GM18861 (cell line): Measurements from ENCODE around the gene SLC12A7.

ENCODE experiments used
- ATAC-seq: cut with Tn5 transposase; IDR thresholded peaks from one replicate; pipeline ENCODE4 v1.9.1; 2021; ENCODE audit not compliant: unreplicated experiment

The SLC12A7 gene

GRCh38 chr5:1141834-1142233, 30.0 kb upstream of the SLC12A7 start:
- ATAC-seq: no peak

- ATAC-seq: no peak
Measured at GRCh38 chr5:1140818-1141189, 28.9 kb upstream of the SLC12A7 start.

- ATAC-seq: peak; percentile 64
Measured at GRCh38 chr5:1140171-1140817, 28.4 kb upstream of the SLC12A7 start.

GRCh38 chr5:1139331-1140170, 27.7 kb upstream of the SLC12A7 start:
- ATAC-seq: no peak

- no peak for ATAC-seq
Measured at GRCh38 chr5:1138445-1139245, 26.8 kb upstream of the SLC12A7 start.

DNA sequence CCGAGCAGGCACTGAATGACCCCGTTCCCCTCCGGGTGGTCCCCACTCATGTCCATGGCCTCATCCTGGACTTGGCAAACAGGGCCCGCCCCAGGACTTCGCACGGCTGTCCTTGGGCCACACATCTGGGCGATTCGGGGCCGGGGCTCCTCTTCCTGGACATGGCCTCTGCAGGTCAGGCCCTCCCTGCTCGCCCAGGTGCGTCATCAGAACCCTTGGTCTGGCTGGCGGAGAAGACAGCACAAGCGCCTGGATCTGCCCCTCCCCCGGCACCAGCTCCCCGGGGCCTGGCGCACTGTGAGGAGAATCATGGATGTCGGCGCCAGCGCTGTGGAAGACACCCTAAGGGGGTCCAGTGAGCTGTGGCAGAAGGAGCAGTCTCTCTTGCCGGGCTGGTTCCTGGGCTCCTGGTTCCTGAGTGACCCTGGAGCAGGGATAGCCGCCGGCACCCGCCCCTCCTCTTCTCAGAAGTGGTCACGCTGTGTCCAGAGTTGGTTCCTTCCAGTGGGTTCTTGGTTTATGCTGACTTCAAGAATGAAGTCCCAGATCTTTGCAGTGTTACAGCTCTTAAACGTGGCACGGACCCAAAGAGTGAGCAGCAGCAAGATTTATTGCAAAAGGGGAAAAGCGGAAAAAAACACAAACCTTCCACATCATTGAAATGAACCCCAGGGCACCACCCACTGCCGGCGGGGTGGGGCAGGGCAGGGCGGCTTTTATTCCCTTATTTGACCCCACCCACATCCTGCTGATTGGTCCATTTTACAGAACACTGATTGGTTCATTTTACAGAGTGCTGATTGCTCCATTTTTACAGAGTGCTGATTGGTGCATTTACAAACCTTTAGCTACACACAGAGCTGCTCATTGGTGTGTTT, 25.9 kb upstream of the SLC12A7 start:
- no peak for ATAC-seq

GRCh38 chr5:1136814-1137213, 25.0 kb upstream of the SLC12A7 start:
- no peak for ATAC-seq

DNA sequence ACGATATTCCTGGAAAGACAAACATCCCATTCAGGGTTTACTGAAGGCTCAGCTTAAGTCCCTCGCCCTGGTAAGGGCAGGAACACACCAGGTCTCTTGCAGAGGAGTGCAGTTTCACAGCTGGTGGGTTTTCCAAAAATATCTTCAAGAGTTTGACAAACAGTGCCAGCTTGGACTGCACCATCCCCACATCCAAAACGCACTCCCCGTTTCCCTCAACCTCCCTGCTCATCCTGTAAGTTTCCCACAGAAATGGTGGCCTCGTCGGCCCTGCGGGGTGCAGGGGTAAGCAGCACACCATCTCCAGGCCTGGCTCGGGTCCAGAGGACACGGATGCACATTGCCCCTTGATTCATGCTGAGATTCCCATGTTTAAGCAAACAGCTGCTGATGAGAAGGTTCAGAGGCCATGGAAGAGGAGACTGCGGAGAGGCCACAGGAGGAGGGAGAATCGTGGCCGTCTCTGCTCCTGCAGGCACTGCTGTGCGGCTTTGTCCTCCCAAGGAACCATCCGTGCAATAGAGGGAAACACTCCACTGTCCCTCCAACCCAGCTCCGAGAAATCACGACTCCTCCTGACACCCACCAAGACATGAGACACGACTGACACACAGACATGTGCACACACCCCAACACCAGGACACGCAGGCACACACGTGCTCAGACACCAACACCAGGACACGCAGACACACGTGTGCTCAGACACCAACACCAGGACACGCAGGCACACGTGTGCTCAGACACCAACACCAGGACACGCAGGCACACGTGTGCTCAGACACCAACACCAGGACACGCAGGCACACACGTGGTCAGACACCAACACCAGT, 24.0 kb upstream of the SLC12A7 start:
- no peak for ATAC-seq

DNA sequence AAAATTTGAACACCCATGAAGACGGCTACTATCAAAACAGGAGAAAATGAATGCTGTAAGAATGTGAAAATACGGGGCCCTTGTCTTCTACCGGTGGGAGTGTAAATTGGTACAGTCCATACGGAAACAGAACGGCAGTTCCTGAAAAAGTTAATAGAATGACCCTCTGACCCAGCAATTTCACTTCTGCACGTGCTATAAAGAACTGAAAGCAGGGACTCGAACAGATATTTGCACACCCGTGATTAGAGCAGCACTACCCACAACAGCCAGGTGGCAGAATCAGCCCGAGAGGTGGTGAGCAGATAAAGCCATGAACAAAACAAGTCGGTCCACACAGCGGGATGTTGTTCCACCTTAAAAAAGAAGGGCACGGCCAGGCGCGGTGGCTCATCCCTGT, 22.6 kb upstream of the SLC12A7 start:
- ATAC-seq: peak; percentile 65

- ATAC-seq: peak; percentile 33
Measured at GRCh38 chr5:1133510-1134201, 21.8 kb upstream of the SLC12A7 start.

- no peak for ATAC-seq
Measured at GRCh38 chr5:1133108-1133507, 21.2 kb upstream of the SLC12A7 start.

- no peak for ATAC-seq
Measured at GRCh38 chr5:1132570-1132969, 20.7 kb upstream of the SLC12A7 start.

DNA sequence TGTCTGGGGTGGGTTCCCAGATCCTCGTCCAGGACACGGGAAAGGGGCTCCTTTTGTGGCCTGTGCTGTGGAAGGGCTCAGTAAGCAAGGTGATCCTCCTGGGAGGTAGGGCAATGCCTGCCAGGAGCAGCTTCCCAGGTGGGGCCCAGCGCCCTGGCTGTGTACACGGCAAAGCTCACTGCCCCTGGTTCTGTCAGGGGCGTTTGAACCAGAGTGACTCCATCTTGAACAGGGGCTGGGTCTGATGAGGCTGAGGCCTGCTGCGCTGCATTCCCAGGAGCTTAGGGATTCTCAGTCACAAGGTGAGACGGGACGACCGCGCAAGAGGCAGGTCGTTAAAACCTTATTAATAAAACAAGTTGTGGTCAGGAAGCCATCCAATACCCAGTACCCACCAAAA, 19.9 kb upstream of the SLC12A7 start:
- ATAC-seq: no peak

DNA sequence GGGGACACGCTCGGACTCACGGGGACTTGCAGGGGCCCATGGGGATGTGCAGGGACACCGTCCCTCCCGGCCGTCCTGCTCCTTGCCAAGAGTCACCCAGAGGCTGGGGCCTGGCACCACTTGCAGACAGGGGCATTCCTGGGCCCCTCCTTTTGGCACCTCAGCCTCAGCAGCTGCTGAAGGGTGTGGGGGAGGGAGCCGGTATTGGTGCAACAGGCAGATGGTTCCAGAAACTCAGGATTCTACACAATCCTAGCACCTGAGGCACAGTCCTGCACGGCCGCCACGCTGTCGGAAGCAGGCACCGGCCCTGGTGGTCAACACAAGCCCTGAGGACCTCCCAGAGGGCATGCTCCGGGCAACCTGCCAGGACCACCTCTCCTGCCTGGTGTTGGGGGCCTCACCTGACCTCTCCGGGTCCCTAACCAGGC, 19.3 kb upstream of the SLC12A7 start:
- no peak for ATAC-seq

- no peak for ATAC-seq
Measured at GRCh38 chr5:1130218-1130946, 18.5 kb upstream of the SLC12A7 start.

DNA sequence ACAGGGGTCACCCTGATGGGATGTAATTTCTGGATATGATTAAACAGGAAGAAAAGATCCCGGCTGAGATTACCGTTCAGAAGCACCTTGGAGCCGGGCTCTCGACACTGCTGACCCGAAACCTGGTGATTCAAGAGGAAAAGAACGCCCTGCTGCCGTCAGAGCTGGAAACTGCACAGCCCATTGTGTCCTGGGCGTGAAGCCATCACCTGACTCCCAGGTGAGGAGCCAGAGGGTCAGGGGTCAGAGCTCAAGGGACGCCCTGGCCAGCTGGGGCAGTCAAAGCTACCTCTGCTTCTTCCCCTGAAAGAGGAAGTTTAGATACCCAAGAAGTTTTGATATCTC, 17.8 kb upstream of the SLC12A7 start:
- ATAC-seq: no peak

DNA sequence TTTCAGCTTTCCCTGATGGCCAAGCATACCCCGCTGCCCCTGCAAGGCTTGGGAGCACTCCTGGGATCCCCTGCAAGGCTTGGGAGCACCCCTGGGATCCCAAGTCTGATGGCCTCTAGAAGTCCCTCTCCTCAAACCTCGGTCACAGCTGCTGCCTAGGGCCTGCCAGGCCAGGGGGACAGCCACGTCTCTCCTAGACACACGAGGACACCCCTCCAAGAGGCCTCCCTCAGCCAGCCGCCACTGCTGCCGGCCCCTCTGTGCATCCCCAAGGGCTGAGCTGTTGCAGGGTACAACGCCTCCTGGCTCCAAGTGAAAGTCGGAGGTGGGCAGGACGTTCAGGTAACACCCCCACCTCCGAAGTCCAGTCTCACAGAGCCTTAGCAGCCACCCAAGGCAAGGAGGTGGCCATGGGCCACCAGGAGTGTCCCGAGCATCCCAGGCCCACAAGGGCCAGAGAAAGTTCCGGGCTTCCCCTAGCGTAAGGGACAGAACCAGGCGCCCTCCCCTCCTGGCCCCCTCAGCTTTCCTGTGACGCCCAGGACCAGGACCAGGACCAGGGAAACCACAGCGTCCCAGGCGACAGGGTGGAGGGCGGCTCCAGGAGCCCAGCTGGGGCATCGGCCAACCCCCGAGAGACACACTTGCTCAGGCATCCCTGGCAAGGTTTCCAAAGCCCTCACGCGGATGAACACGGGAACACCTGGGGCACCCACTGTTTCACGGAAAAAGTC, 17.3 kb upstream of the SLC12A7 start:
- ATAC-seq: no peak
